BJ (cell line): ENCODE measurements around the gene ZSCAN29. TPM values are rescaled to one million over a fixed set of nuclear protein-coding genes. Genes with fewer than 3 reads are reported as not detected.

Experiments
- polyA plus RNA-seq: library from polyadenylated mRNA; depleted of rRNA; stranded (reverse); fragments of >200 nt; gene quantifications from 2 replicates; pipeline ENCODE4 v1.2.3, GENCODE V29; 2011; rRNA removed

ZSCAN29 gene
- polyA plus RNA-seq, 1 experiment, result 6.4 TPM

Other genes starting within 250 kb of the ZSCAN29 start
- gene TMEM62, start 237.5 kb downstream of the ZSCAN29 start, polyA plus RNA-seq, result 4.2 and 6.6 TPM in 2 replicates
- 76.5 and 86.5 TPM in 2 replicates for gene CCNDBP1, start 185.6 kb downstream of the ZSCAN29 start, polyA plus RNA-seq
- not detected in 2 replicates for gene EPB42, start 150.0 kb downstream of the ZSCAN29 start, polyA plus RNA-seq
- not detected in 2 replicates for gene TGM5, start 104.1 kb downstream of the ZSCAN29 start, polyA plus RNA-seq
- not detected in 2 replicates for gene TGM7, start 68.8 kb downstream of the ZSCAN29 start, polyA plus RNA-seq
- 8.7 and 10.7 TPM in 2 replicates for gene LCMT2, start 40.5 kb downstream of the ZSCAN29 start, polyA plus RNA-seq
- gene TUBGCP4, start 58 bp upstream of the ZSCAN29 start, polyA plus RNA-seq, result 10.2 and 10.3 TPM in 2 replicates
- gene TP53BP1, start 122.1 kb upstream of the ZSCAN29 start, polyA plus RNA-seq, result 48.3 and 59.9 TPM in 2 replicates
- 32.9 and 54.0 TPM in 2 replicates for gene MAP1A, start 146.6 kb upstream of the ZSCAN29 start, polyA plus RNA-seq
- 24.1 and 29.2 TPM in 2 replicates for gene PPIP5K1, start 219.2 kb upstream of the ZSCAN29 start, polyA plus RNA-seq
- gene CKMT1B, start 223.0 kb upstream of the ZSCAN29 start, polyA plus RNA-seq, result 0.12 and 0.25 TPM in 2 replicates
- not detected in 2 replicates for gene STRC, start 247.8 kb upstream of the ZSCAN29 start, polyA plus RNA-seq